GM19468 (cell line): Measurements from ENCODE around the gene PLVAP.
A peak's percentile ranks its signal among the peaks of the same experiment; 100 is the strongest.

Experiments used
- ATAC-seq: cut with Tn5 transposase; IDR thresholded peaks from one replicate; pipeline ENCODE4 v1.9.1; 2021; ENCODE audit warnings: mild to moderate bottlenecking, moderate library complexity, moderate number of reproducible peaks; ENCODE audit not compliant: unreplicated experiment; ENCODE audit errors: extremely low read depth

The PLVAP gene

DNA sequence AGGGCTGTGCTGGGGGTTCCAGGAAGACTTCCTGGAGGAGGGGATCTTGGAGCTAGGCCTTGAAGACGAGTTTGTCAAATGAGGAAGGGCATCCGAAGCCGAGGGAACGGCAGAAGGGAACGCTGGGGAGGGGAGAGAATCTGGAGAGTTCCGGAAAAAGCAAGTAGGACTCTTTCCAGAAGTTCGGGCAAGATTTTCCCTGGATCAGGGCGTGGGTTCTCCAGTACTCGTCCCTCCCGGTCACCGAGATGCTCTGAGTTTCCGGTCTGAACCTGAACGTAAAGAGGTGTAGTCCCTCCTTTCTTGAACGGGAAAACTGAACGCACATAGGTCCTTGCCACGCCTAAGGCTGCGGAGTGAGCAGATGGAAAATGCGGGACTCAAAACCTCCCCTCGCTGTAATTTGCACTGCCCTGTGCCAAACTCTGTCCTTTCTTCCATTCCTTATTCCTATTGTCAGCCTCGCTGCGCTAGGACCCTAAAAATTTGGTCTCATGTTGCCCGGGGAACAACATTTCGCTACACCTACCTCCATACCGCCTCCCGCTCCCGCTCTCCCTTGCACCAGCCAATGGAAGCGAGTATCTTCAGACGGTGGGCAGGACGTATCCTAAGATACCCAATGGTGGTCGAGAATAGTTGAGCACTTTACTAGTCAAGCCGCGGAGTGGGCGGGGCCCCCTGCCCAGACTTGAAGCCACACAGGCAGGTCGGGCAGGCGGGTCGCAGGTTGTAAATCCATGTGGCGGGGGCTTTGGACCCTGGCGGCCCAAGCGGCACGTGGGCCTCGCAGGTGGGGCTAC, 40.1 kb downstream of the PLVAP start, which contains the start of gene GTPBP3:
GTPBP3 (plus strand) TSS at position 682 of the 803 bp plus-strand sequence; CDS start at position 741, 59 bp downstream.
- peak; percentile 65 for ATAC-seq

DNA sequence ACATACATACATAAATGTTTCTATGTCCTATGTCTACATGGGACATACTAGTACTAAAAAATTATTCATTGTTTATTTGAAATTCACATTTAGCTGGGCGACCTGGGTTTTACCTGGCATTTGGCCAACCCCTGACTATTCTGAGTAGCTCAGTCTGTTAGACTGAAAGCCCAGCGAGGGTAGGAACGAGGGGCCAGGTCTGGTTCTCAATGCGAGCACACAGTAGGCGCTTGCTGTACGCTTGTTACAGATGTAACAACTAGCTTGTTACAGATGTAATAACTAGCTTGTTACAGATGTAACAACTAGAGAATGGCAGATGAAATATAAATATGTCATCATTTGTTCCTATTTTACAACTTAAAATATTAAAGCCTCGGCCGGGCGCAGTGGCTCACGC, 41.6 kb downstream of the PLVAP start:
- ATAC-seq: no peak

DNA sequence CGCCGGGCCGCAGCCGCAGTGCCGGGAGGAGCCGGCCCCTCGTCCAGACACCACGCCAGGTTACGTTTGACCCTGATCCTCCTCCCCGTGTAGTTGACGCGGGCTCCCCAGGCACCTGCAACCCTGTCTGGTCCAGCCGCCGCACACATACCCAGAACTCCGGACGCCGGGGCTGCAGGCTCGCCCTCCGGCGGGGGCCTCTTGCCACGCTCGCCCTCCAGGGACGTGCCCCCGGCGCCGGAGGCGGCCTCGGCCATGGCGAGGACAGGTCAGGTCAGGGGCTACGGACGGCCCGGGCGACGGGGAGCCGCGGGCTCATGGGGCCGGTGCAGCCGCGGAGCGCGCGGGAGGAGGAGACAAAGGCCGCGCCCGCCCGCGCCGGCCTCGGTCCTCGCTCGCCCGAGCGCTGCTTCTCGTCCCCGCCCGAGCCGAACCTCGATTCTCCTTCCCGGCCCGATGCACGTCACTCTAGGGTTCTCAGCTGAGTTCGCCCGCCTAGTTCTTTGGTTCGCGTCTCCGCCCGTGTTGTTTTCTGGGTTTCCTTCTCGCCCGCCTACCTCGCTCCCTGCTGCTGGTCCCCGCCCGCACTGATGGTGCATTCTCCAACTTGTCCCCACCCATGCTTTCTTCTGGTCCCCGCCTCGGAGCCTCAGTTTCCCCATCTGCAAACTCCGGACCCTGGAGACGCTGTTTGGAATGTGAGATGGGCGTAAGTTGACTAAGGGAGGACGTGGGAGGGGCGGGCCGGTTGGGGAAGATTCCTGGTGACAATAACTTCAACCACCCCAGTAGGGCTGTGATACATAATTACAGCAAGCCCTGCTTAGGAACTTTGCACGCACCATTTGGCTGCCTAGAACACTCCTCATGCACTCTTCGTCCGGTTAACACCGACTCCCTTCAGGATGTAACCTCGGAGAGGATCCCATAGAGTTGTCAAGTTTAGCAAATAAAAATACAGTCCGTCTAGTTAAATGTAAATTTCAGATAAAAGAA, 42.4 kb downstream of the PLVAP start, which contains the start of gene ANO8:
ANO8 (minus strand) TSS at position 442 of the 996 bp plus-strand sequence; CDS start at position 257, 185 bp downstream.
- ATAC-seq: no peak

DNA sequence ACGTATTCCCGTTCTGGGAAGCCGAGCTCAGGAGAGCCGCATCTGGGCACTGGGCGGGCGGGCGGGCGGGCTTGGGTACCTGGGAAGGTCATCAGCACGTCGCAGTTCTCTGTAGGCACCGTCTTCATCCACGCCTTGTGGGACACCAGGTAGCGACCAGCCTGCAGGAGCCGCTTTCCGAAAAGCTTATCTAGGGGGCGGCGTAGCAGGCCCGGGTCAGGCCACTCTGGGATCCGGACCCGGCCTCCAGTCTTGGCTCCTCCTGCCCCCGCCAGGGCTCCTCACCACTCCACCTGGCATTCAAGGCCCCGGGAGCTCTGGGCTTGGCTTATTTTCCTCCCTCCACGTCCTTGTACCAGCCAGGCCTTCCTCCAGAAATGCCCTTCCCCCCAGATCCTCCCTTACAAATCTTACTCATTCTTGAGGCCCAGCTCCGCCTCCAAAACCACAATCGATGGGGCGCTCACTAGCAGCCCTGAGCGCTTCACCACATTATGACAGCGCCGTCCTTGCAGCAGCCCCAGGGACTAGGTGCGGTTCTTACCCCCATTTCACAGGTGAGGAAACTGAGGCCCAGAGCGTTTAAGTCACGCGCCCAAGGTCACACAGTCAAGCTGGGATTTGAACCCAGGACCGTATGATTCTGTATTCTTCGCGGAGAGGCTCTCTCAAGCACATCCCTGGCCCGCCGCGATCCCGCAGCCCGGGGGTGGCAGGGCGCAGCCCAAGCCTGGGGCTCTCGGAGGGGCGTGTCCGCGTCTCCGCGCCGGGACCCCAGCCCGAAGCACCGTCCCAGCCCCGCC, 43.3 kb downstream of the PLVAP start:
- ATAC-seq: no peak

DNA sequence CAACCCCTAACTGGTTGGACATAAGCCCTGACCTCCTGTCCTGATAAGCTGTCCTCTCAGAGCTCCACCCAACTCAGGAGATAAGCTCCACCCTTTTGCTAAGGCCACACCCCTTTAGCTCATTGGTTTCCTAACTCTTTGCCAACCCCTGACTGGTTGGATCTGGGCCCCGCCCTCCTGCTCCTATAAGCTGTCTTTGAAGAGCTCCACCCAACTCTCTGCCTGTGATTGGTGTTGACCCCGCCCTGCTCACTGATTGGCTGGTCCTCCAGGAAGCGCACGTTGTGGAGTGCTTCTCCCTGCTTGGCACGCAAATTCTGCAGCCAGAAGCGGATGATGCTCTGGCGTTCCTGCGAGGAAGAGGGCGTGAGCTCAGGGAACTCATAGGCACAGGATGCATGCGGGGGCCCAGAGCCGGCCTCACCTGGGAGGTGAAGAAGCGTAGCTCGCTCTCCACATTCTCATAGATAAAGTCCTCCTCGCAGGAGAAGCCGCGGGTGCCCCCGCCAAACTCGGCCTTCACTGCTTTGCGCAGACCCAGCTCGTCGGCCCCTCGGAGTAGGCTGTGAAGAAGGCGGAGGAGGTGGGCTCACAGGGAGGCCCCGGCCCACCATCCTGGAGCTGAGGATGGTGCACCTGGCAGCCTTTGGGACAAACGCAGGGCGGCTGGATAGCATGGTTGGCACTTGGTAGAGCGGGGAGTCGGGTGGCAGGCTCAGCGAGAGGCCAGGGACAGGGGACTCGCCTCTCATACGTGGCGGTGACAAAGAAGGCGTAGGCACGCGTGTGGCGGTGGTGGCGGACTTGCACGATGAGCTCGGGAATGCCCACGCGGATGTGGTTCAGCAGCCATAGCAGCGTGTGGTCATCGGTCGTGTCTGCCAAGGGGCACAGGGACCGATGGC, 44.2 kb downstream of the PLVAP start:
- ATAC-seq: no peak

DNA sequence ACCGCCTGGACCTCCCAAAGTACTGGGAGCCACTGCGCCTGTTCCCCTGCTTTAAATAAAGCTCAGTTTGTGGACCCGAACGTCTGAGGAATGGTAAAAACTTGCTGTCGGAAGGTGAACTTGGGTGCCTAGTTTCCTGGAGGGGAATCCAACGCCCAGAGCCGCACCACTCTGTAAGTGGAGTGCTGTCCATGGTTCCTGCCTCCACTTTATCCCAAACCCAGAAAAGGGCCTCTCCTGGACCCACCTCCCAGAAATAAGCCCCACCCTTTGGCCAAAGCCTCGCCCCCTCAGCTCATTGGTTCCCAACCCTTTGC, 44.8 kb downstream of the PLVAP start:
- ATAC-seq: no peak

DNA sequence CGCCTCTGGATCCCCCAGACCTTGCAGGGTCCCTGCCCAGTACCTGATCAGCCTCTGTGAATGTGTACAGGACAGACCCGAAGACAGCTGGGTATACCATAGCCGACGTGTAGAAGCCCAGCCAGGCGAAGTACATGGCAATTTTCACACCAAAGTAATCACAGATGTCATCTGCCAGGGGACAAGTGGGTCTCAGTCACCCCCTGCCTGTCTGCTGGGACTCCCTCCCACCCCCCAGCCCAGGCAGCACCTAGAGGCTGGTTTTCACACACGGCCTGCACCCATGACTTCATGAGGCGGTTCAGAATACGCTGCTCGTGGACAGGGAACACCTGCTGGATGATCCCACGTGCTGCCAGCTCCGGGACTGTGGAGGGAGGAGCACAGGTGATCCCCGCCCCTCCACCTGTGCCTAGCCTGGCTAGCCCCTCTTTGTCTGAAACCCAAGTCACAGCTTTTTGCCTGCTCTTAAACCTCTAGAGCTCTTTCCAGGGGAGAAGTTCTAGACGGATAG, 46.0 kb downstream of the PLVAP start:
- ATAC-seq: no peak

DNA sequence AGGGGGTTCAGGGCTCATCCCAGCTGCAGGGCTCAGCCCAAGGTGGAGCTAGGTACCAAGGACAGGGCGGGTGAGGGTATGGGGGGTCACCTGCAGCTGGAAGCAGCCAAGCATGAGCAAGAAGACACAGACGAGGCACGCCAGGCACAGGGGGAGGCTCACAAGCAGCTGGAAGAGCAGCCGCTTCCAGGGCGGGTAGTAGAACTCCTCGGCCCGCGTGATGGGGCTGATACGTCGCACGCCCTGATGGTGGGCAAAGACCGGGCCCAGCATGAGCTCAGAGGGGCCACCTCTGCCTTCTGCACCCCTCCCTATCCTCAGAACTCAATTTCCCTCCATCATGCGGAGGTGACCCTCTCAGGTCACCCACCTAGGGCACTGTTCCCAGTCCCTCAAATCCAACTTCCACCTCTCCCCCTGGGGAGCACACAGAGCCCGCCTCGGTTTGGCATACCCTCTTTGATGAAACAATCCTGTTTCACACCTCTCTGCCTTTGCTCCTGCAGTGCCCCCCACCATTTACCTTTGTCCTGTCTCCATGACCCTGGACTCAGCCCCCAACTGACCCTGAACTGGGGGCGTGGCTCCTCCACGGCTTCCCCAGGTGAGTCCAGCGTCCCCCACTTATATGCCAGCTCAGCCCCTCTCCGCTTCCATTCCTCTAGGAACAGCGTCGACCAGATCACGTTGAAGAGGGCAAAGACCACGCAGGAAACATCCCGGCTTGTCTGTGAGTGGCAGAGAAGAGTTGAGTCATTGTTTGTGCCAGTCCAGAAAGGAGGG, 46.7 kb downstream of the PLVAP start:
- ATAC-seq: no peak

DNA sequence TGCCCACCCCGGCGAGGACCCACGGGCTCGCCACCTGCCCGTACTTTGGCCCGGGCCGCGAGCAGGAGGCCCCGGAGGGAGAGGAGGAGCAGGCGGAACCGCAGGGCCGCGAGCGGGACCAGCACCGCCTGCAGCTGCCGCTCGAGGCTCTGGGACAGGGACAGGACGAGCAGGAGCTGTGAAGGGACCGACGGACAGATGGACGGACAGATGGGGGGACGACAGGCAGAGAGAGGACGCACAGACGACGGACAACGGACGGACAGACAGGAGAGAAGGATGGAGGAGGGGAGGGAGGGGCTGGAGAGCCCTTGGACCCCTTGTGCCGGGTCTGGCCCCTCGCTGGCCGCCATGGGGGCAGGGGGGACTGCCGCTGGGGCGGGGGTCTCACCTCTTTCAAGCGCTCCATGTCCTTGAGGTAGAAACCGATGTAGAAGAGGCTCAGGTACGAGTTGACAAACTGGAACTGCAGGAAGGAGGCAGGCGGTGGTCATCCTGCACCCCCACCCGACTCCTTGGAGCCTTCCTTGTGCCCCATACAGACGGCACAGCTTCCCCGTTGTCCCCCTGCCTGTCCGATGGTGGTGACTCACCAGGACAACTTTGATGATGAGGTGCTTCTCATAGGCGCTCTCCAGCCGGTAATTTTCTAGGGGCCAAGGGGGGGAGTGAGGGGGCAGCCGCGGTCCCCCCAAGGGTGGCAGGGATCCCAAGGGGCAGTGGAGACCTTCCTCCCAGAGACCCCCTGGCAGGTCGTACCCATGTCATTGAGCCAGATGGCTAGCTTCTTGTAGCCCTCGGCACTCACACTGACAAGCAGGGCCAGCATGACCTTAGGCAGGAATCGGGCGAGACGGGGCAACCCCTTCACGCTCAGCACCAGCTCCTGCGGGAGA, 47.5 kb downstream of the PLVAP start:
- ATAC-seq: no peak

DNA sequence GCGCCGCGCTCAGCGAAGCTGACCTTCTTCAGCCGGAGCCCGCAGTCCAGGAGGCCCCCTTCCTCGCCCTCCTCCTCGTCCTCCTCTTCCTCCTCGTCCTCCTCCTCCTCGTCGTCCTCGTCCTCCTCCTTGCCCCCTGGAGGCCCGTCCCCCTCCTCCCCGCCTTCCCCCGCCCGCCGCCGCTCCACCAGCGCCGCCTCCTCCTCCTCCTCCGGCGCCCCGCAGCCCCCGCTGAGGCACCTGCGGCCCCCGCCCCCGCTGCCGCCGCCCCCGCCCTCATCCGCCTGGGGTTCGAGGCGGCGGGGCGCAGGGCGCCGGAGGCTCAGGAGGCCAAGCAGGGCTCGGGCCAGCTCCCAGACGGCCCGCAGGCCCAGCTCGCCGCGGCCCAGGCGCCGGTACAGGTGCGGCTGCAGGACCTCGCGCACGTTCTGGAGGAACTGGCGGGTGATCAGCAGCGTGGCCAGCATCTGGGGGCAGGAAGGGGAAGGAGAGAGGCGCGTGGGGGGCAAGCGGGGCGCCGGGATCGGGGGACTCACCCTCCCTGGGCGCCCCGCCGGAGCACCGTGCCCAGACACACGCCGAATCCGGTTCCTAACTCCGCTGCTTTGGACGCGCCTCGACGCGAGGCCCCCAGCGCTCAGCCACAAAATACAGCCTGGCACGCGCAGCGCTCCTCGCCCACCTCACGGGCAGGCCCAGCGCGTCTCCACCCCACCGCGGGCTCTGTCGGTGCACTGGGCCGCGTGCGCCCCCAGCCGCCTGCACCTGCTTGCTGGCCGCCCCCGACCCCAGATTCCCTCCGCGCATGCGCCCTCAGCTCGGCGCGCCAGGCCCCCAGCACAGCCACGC, 48.4 kb downstream of the PLVAP start:
- ATAC-seq: no peak

DNA sequence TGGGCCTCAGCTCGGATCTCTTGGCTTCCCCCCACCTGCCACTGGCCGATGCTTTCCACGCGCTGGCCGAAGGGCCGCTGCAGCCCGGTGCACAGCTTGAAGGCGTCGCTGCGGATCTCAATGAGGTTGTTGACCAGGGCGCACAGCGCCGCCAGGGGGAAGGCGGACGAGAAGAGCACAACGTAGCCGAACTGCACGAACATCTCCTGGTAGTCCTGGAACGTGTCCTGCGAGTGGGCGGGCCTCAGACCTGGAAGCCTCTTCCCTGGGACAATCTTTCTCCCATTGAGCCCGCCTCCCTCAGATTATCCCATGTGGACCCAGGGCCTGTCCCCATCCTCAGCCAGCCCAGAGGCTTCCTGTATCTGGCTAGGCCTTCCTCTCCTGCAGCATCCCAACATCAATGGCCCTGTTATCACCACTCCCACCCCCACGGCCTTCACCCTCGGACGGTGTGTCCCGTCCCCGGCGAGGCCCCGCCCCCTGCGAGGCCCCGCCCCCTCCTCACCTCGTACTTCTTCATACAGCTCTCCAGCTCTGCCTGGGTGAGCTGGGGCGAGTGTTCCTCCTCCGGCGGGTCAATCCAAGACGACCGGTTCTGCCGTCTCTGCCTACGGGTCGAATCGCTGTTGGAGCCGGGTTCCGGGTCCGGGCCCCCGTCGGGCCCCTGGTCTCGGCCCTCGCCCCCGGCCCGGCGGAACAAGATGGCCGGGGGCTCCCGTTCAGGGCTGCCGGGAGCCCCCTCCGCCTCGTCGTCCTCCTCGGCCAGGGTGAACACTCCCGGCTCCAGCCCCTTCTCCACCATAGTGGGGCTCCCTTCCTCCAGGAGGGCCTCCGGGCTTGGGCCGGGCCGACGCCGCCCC, 49.3 kb downstream of the PLVAP start:
- ATAC-seq: no peak

DNA sequence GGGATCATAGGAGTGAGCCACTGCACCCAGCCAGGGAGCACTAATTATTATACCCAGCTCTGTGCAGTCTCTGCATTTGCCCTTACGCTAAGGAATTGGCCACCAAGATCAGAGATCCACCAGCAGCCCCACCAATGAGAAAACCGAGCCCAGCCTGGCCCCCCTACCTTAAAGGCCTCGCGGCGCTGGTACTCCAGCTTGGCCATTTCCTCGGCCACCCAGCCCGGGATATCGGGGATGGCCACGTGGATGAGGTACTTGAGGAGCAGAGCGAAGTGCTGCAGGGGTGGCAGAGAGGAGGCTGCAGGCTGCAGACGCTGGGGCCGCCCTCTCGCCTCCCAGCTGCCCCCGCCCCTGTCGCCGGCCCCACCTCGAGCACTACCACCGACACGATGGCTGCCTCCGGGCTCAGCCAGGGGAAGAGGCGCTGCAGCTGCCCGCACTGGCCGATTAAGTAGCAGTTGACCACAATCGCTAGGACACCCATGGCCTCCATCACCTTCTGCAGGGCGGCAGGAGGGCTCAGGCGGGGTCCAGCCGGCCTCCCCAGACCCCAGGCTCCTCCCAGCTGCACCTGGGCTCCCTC, 50.0 kb downstream of the PLVAP start:
- ATAC-seq: no peak

DNA sequence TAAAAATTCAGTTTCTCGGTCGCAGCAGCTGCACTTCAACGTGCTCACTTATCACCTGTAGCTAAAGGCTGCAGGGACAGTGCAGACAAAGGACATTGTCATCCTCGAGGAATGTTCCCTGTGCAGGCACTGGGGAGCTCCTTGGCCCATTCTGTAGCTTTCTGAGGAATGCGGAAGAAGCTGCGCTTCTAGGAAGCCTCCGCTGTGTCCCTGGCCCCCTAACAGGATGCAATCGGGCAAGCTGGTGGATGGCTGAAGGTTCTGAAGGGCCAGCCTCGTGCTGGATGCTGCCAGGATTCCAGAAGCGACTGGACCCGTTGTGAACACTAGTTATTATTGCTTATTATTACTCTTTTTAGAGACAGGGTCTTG, 50.6 kb downstream of the PLVAP start:
- ATAC-seq: no peak

DNA sequence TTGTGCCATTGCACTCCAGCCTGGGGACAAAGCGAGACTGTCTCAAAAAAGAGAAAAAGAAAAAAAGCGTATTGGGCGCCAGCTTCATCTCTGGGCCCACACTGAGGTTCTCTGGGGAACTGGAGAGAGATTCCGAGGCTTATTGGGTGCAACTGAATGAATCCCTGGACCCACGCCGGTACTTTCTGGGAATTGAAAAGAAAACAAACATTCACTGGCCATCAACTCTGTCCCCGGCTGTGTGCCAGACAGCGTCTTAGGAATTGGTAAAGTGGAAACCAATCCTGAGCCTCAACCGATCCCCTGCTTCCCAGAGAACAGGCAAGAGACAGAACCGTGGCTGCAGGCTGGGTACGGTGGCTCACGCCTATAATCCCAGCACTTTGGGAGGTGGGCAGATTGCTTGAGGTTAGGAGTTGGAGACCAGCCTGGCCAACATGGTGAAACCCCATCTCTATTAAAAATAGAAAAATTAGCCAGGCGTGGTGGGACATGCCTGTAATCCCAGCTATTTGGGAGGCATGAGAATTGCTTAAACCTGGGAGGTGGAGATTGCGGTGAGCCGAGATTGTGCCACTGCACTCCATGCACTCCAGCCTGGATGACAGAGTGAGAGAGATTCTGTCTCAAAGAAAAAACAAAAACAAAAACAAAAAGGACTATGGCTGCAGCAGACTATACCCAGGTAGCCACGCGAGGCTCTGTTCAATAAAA, 51.1 kb downstream of the PLVAP start:
- no peak for ATAC-seq

DNA sequence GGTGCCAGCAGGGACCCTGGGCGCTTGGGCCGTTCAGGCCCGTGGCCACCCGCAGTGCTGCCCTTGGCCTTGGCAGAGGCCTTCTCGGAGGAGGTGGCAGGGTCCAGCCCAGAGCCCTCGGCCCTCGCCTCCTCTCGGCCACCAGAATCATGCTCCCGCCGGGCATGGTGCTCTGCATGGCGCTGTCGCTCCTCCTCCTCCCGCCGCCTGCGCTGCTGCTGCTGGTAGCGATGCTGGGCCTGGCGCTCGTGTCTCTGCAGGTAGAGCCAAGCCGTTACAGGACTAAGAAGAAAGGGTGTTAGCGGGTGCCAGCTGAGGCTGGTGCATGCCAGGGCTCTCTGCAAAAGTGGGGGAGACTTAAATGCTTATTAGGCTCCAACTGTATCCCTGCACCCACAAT, 52.0 kb downstream of the PLVAP start:
- ATAC-seq: no peak
